GM18870 (cell line): ENCODE measurements around the gene DENND4A.
"Not testable (repeated sequence)": the region's sequence is repeated elsewhere in the genome, so short reads cannot be mapped to it uniquely, and the experiment has no call there.

ENCODE experiments used
- ATAC-seq: cut with Tn5 transposase; IDR thresholded peaks from one replicate; pipeline ENCODE4 v1.9.1; 2021; ENCODE audit warnings: moderate library complexity; ENCODE audit not compliant: unreplicated experiment

Gene DENND4A

GRCh38 chr15:65761210-65761926 lies 30.7 kb downstream of the DENND4A start:
- ATAC-seq = no peak

GRCh38 chr15:65759441-65759840 lies 32.7 kb downstream of the DENND4A start:
- ATAC-seq = no peak

GRCh38 chr15:65758242-65758641 lies 33.9 kb downstream of the DENND4A start:
- ATAC-seq = no peak

GRCh38 chr15:65757256-65757655 lies 34.8 kb downstream of the DENND4A start:
- no peak for ATAC-seq

- ATAC-seq = no peak
Measured at GRCh38 chr15:65752151-65752700, 39.9 kb downstream of the DENND4A start.

- ATAC-seq = no peak
Measured at GRCh38 chr15:65751431-65751830, 40.7 kb downstream of the DENND4A start.

- no peak for ATAC-seq
Measured at GRCh38 chr15:65747265-65747664, 44.8 kb downstream of the DENND4A start.

GRCh38 chr15:65743637-65744252 lies 48.3 kb downstream of the DENND4A start:
- ATAC-seq = no peak

GRCh38 chr15:65740148-65740547 lies 51.9 kb downstream of the DENND4A start:
- no peak for ATAC-seq

GRCh38 chr15:65738649-65739048 lies 53.4 kb downstream of the DENND4A start:
- ATAC-seq = no peak

- not testable (repeated sequence) for ATAC-seq
Measured at GRCh38 chr15:65733599-65733998, 58.5 kb downstream of the DENND4A start.

- ATAC-seq = no peak
Measured at GRCh38 chr15:65732698-65733097, 59.4 kb downstream of the DENND4A start.

- no peak for ATAC-seq
Measured at GRCh38 chr15:65731926-65732325, 60.2 kb downstream of the DENND4A start.

- no peak for ATAC-seq
Measured at GRCh38 chr15:65730549-65731172, 61.4 kb downstream of the DENND4A start.

- ATAC-seq = no peak
Measured at GRCh38 chr15:65724464-65725215, 67.5 kb downstream of the DENND4A start.

- no peak for ATAC-seq
Measured at GRCh38 chr15:65723876-65724275, 68.2 kb downstream of the DENND4A start.

GRCh38 chr15:65722191-65722590 lies 69.9 kb downstream of the DENND4A start:
- ATAC-seq = no peak

- no peak for ATAC-seq
Measured at GRCh38 chr15:65712415-65712814, 79.7 kb downstream of the DENND4A start.

GRCh38 chr15:65695081-65695480 lies 97.0 kb downstream of the DENND4A start:
- no peak for ATAC-seq

GRCh38 chr15:65690778-65691177 lies 101.3 kb downstream of the DENND4A start:
- no peak for ATAC-seq

GRCh38 chr15:65690173-65690572 lies 101.9 kb downstream of the DENND4A start:
- no peak for ATAC-seq
